Parietal lobe (tissue), 2 donors: ENCODE results near the gene FOXP1. TPM values are rescaled to one million over a fixed set of nuclear protein-coding genes. Genes with fewer than 3 reads are reported as not detected.

Source experiments
- small RNA-seq: library from RNA; depleted of rRNA; stranded (forward); fragments of <200 nt; gene quantifications from one replicate; pipeline ENCODE3, GENCODE V24; 2014; ENCODE audit warnings: low replicate concordance
- total RNA-seq: library from RNA; depleted of rRNA; stranded (reverse); fragments of >200 nt; gene quantifications from one replicate; pipeline ENCODE4 v1.2.3, GENCODE V29; 2014

Gene FOXP1
- 223 TPM for total RNA-seq

GRCh38 chr3:71583566-71584393 lies at the start of gene FOXP1:
TSS of gene FOXP1 (minus strand) at chr3:71583728. CDS start at chr3:71198381, 385,347 bp downstream.

Small RNA genes within 50 kb of the gene (small RNA-seq; reads per million reads assigned to genes)
- 0.15 reads per million for gene MIR1284

Other genes with a start within 250 kb of the FOXP1 start
- 19.7 TPM for gene EIF4E3, start 141.7 kb upstream of the FOXP1 start, total RNA-seq
- gene GPR27, start 170.1 kb upstream of the FOXP1 start, total RNA-seq = 27.9 TPM
- 1.9 TPM for gene PROK2, start 201.4 kb upstream of the FOXP1 start, total RNA-seq